Vagina (tissue), 2 donors: ENCODE data around the gene OCSTAMP.

ENCODE experiments used
- POLR2A ChIP-seq, 2 donors: fragments of 450-650 bp; IDR thresholded peaks; one replicate each; pipeline ENCODE4 v1.6.1; 2017; ENCODE audit warnings: antibody characterized with exemption in 2 of 2, mild to moderate bottlenecking in 2 of 2, moderate library complexity in 2 of 2
- POLR2AphosphoS5 ChIP-seq, 2 donors: sonication (generic); formaldehyde crosslinking; IDR thresholded peaks; one replicate each; pipeline ENCODE4 v1.9.0; 2017; ENCODE audit warnings: antibody characterized with exemption in 2 of 2, mild to moderate bottlenecking in 2 of 2, low read depth in 1 of 2; ENCODE audit not compliant: insufficient read depth in 1 of 2
- TF ChIP-seq, protein P1 (sequence below), 3 experiments: fragments of 450-650 bp in 2 of 3; fragments of 200-600 bp in 1 of 3; sonication (generic) in 1 of 3; IDR thresholded peaks; one replicate each; pipeline ENCODE4 v1.5.1; 2017 to 2019; ENCODE audit warnings: antibody characterized with exemption in 3 of 3, mild to moderate bottlenecking in 2 of 3, moderate library complexity in 2 of 3

DNA sequence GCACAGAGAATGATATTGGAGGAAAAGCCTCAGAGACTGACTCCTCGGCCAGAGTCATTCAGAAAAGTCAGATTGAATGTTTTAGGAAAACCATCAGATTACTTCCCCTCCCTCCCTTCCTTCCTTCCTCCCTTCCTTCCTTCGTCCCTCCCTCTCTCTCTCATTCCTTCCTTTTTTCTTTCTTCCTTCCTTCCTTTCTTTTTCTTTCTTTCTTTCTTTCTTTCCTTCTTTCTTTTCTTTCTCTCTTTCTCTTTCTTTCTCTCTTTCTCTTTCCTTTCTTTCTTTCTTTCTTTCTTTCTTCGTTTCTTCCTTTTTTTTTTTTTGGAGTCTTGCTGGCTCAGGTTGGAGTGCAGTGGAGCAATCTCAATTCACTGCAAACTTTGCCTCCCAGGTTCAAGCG, 7.4 kb downstream of the OCSTAMP start:
- TF ChIP-seq, protein P1, sequence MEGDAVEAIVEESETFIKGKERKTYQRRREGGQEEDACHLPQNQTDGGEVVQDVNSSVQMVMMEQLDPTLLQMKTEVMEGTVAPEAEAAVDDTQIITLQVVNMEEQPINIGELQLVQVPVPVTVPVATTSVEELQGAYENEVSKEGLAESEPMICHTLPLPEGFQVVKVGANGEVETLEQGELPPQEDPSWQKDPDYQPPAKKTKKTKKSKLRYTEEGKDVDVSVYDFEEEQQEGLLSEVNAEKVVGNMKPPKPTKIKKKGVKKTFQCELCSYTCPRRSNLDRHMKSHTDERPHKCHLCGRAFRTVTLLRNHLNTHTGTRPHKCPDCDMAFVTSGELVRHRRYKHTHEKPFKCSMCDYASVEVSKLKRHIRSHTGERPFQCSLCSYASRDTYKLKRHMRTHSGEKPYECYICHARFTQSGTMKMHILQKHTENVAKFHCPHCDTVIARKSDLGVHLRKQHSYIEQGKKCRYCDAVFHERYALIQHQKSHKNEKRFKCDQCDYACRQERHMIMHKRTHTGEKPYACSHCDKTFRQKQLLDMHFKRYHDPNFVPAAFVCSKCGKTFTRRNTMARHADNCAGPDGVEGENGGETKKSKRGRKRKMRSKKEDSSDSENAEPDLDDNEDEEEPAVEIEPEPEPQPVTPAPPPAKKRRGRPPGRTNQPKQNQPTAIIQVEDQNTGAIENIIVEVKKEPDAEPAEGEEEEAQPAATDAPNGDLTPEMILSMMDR (IDR thresholded peaks at IDR 0.05), result no peak
- TF ChIP-seq POLR2A (IDR thresholded peaks at IDR 0.05), result no peak
- TF ChIP-seq POLR2AphosphoS5 (IDR thresholded peaks at IDR 0.05; ENCODE audit: insufficient read depth in 1 of 2, low read depth in 1 of 2), result no peak
